K562 (cell line): Measurements from ENCODE around the gene IRF9. TPM values are rescaled to one million over a fixed set of nuclear protein-coding genes. Genes with fewer than 3 reads are reported as not detected.
A peak's percentile ranks its signal among the peaks of the same experiment; 100 is the strongest.

ENCODE experiments used
- ATAC-seq: fragments of 200-7000 bp; cut with Tn5 transposase; 3 replicates; pipeline ENCODE4 v1.9.1; 2020; ENCODE audit warnings: moderate library complexity
- BruUV-seq: library from RNA; stranded (reverse); fragments of 400-500 nt; replicated peaks from 2 replicates; lab custom pipeline; 2021; lab: Mats Ljungman, UMichigan
- CTCF ChIA-PET: fragments of 300-600 bp; formaldehyde crosslinking; extraction: SDS; loops from one replicate; lab custom pipeline; 2021; ENCODE audit warnings: low intra/inter-chr PET ratio; lab: Yijun Ruan, JAX
- POLR2A ChIA-PET: fragments of 300-600, 350-650 bp; sonication (Branson Sonifier 250); formaldehyde crosslinking; extraction: SDS; loops from one replicate; lab custom pipeline; 2021; ENCODE audit warnings: antibody characterized with exemption, inconsistent platforms; lab: Yijun Ruan, JAX
- DNase-seq, 4 experiments: peaks; one replicate each; pipeline versions ENCODE4 v3.0.0 to v3.0.0-alpha.2; 2011 to 2018; ENCODE audit warnings: low spot score in 3 of 4, mixed read lengths in 3 of 4; ENCODE audit errors: extremely low read depth in 1 of 4
- FAIRE-seq: peaks from 2 replicates; lab custom pipeline; 2011; peaks lifted over from hg19 to GRCh38; lab: Jason Lieb, UNC
- H2AFZ ChIP-seq: 2 replicates; pipeline ENCODE4 v1.6.0; 2011; ENCODE audit warnings: low read depth, low read length, control low read depth, inconsistent platforms
- H3K27ac ChIP-seq: fragments of 200-600 bp; 3 replicates; pipeline ENCODE4 v1.8.0; 2011; ENCODE audit warnings: low read depth, mild to moderate bottlenecking, control low read depth, inconsistent platforms, low read length, moderate library complexity, mixed read lengths; ENCODE audit errors: extremely low read depth
- H3K27me3 ChIP-seq, 2 experiments: fragments of 300-600 bp in 1 of 2; 2 replicates in 1 of 2; 3 replicates in 1 of 2; pipeline versions ENCODE4 v1.6.0 to v1.8.0; 2011; ENCODE audit warnings: inconsistent platforms in 2 of 2, low read length in 2 of 2, mild to moderate bottlenecking in 1 of 2, mixed read lengths in 1 of 2, moderate library complexity in 1 of 2; ENCODE audit not compliant: control insufficient read depth in 2 of 2, insufficient read depth in 2 of 2
- H3K36me3 ChIP-seq: fragments of 300-600 bp; 3 replicates; pipeline ENCODE4 v1.8.0; 2011; ENCODE audit warnings: mild to moderate bottlenecking, low read length, inconsistent platforms; ENCODE audit not compliant: control insufficient read depth, insufficient read depth
- H3K4me1 ChIP-seq, 2 experiments: fragments of 200-600 bp in 1 of 2; replicated peaks in 1 of 2; 2 replicates in 1 of 2; 3 replicates in 1 of 2; pipeline versions ENCODE4 v1.5.1 to v1.8.0; 2011; ENCODE audit warnings: inconsistent platforms in 2 of 2, low read length in 2 of 2, mild to moderate bottlenecking in 1 of 2, mixed read lengths in 1 of 2, moderate library complexity in 1 of 2; ENCODE audit not compliant: control insufficient read depth in 2 of 2, insufficient read depth in 2 of 2
- H3K4me2 ChIP-seq: 2 replicates; pipeline ENCODE4 v1.6.1; 2011; ENCODE audit warnings: low read length, control low read depth, inconsistent platforms, mixed read lengths; ENCODE audit not compliant: insufficient read depth
- H3K4me3 ChIP-seq: fragments of 200-600 bp; sonication (generic), shearing (Covaris generic); 2 replicates; pipeline ENCODE4 v1.5.1; 2016; ENCODE audit warnings: control low read depth, inconsistent platforms
- H3K79me2 ChIP-seq: fragments of 200-600 bp; 3 replicates; pipeline ENCODE4 v1.8.0; 2011; ENCODE audit warnings: low read length, inconsistent platforms; ENCODE audit not compliant: control insufficient read depth, insufficient read depth
- H3K9ac ChIP-seq, 2 experiments: 2 replicates each; pipeline versions ENCODE4 v1.6.0 to v1.6.1; 2011; ENCODE audit warnings: low read depth in 2 of 2, low read length in 2 of 2, control low read depth in 1 of 2, inconsistent platforms in 1 of 2, mild to moderate bottlenecking in 1 of 2, mixed read lengths in 1 of 2; ENCODE audit not compliant: insufficient read depth in 1 of 2
- H3K9me1 ChIP-seq: one replicate; pipeline ENCODE4 v1.6.0; 2011; ENCODE audit warnings: inconsistent platforms, mild to moderate bottlenecking, low read length, moderate library complexity; ENCODE audit not compliant: control insufficient read depth, insufficient read depth
- H3K9me3 ChIP-seq: replicated peaks from 2 replicates; pipeline ENCODE4 v1.5.1; 2011; ENCODE audit warnings: low read depth, low read length, inconsistent platforms; ENCODE audit not compliant: control insufficient read depth, insufficient read depth
- H4K20me1 ChIP-seq: replicated peaks from 2 replicates; pipeline ENCODE4 v1.6.1; 2011; ENCODE audit warnings: low read length, inconsistent platforms, mixed read lengths; ENCODE audit not compliant: control insufficient read depth, insufficient read depth
- CBX8 ChIP-seq: fragments of 200-600 bp; sonication (generic); IDR thresholded peaks from 2 replicates; pipeline ENCODE4 v1.6.1; 2012; ENCODE audit warnings: borderline replicate concordance, mixed run types, low read depth, mild to moderate bottlenecking, moderate library complexity, mixed read lengths, low read length, control low read depth, inconsistent platforms; ENCODE audit not compliant: poor library complexity, severe bottlenecking; ENCODE audit errors: extremely low read depth
- CREM ChIP-seq: IDR thresholded peaks from 2 replicates; pipeline ENCODE4 v1.6.1; 2014; ENCODE audit warnings: antibody characterized with exemption, low read depth
- EP400 ChIP-seq: fragments of 450-650 bp; IDR thresholded peaks from 2 replicates; pipeline ENCODE4 v1.6.1; 2017; ENCODE audit warnings: antibody characterized with exemption, mild to moderate bottlenecking, moderate library complexity
- ETV5 ChIP-seq: sonication (generic); formaldehyde crosslinking; IDR thresholded peaks from 2 replicates; pipeline ENCODE4 v1.4.0; 2020; ENCODE audit warnings: low read depth, mild to moderate bottlenecking, missing genetic modification reagents
- GTF2F1 ChIP-seq: IDR thresholded peaks from 2 replicates; pipeline ENCODE4 v1.6.1; 2011; ENCODE audit warnings: low read depth, low read length, improper control_type of control experiment
- HNRNPH1 ChIP-seq: fragments of 200-400 bp; formaldehyde crosslinking; optimal IDR thresholded peaks from 2 replicates; pipeline ENCODE3; 2017; ENCODE audit warnings: low read depth, mild to moderate bottlenecking, low read length, moderate library complexity
- NR4A1 ChIP-seq, 2 experiments: fragments of 250-450 bp in 1 of 2; fragments of 450-650 bp in 1 of 2; sonication (Bioruptor Pico) in 1 of 2; IDR thresholded peaks; 2 replicates each; pipeline versions ENCODE4 v1.4.0 to v1.6.1; 2016 to 2020; ENCODE audit warnings: mild to moderate bottlenecking in 2 of 2, missing compliant biosample characterization in 1 of 2, missing genetic modification characterization in 1 of 2, moderate library complexity in 1 of 2
- TBP ChIP-seq: optimal IDR thresholded peaks from 2 replicates; pipeline ENCODE3; 2011; ENCODE audit warnings: low read depth, low read length, improper control_type of control experiment
- UBTF ChIP-seq, 2 experiments: IDR thresholded peaks; 2 replicates each; pipeline ENCODE4 v1.6.1; 2012; ENCODE audit warnings: improper control_type of control experiment in 2 of 2, low read depth in 2 of 2, low read length in 2 of 2, borderline replicate concordance in 1 of 2
- ZNF174 ChIP-seq: fragments of 250-450 bp; sonication (Bioruptor Pico); IDR thresholded peaks from 2 replicates; pipeline ENCODE4 v1.4.0; 2020; ENCODE audit warnings: mild to moderate bottlenecking
- ZNF23 ChIP-seq: fragments of 250-450 bp; sonication (Bioruptor Pico); IDR thresholded peaks from 2 replicates; pipeline ENCODE4 v1.4.0; 2020; ENCODE audit warnings: mild to moderate bottlenecking
- ZNF445 ChIP-seq: fragments of 250-450 bp; sonication (Bioruptor Pico); IDR thresholded peaks from 2 replicates; pipeline ENCODE4 v1.4.0; 2020; ENCODE audit warnings: low read depth, mild to moderate bottlenecking, moderate library complexity
- ZNF561 ChIP-seq: fragments of 450-650 bp; formaldehyde crosslinking; conservative IDR thresholded peaks from 2 replicates; pipeline ENCODE4 v1.4.0; 2020; ENCODE audit warnings: mild to moderate bottlenecking, moderate library complexity
- ZNF785 ChIP-seq: fragments of 250-450 bp; sonication (Bioruptor Pico); IDR thresholded peaks from 2 replicates; pipeline ENCODE4 v1.4.0; 2020; ENCODE audit warnings: mild to moderate bottlenecking
- WGBS: fragments of 100-300 bp; shearing (Covaris generic); methylation state at CpG from one replicate; pipeline ENCODE4 v1.1.6; 2016; ENCODE audit warnings: low coverage, mixed read lengths; ENCODE audit not compliant: insufficient coverage; ENCODE audit errors: missing lambda C conversion rate; 5-methylcytosine and 5-hydroxymethylcytosine counted together
- in situ Hi-C: fragments of 300-500 bp; cut with MboI; formaldehyde crosslinking; loops from 4 replicates; pipeline ENCODE4 v1.15.0; 2018; ENCODE audit warnings: inconsistent platforms, mixed read lengths
- intact Hi-C: fragments of 100-400 bp; cut with micrococcal nuclease; formaldehyde crosslinking; loops from 2 replicates; pipeline ENCODE4 v1.14.2; 2022
- polyA plus RNA-seq, 8 experiments: library from polyadenylated mRNA; depleted of rRNA in 4 of 8; stranded (reverse) in 5 of 8; unstranded in 3 of 8; fragments of >200 nt; fragmentation: Nextera tagmentation in 2 of 8; fragmentation: Illumina TruSeq in 1 of 8; extraction: Ambion mirVana in 2 of 8; extraction: Trizol in 1 of 8; gene quantifications; 2 replicates each; pipeline versions ENCODE4 v1.2.1 to v1.2.3, GENCODE V29; 2011 to 2014; ENCODE audit warnings: inconsistent platforms in 1 of 8, missing spikeins in 1 of 8
- total RNA-seq, 7 experiments: library from RNA; depleted of rRNA in 6 of 7; stranded (reverse); fragments of >200 nt in 6 of 7; fragmentation: Illumina TruSeq in 2 of 7; extraction: Trizol in 2 of 7; gene quantifications; 2 replicates each; pipeline versions ENCODE4 v1.2.1 to v1.2.3, GENCODE V29; 2011 to 2021; ENCODE audit warnings: low replicate concordance in 1 of 7
- TF ChIP-seq, protein P1 (sequence below), 3 experiments: IDR thresholded peaks in 2 of 3; conservative IDR thresholded peaks in 1 of 3; 2 replicates each; pipeline ENCODE4 v1.5.1; 2011 to 2012; ENCODE audit warnings: low read length in 3 of 3, mild to moderate bottlenecking in 3 of 3, control low read depth in 2 of 3, improper control_type of control experiment in 1 of 3, inconsistent platforms in 1 of 3, low read depth in 1 of 3, mixed read lengths in 1 of 3, moderate library complexity in 1 of 3; ENCODE audit not compliant: insufficient read depth in 2 of 3
- TF ChIP-seq, protein P2 (sequence below): sonication (generic); formaldehyde crosslinking; IDR thresholded peaks from 2 replicates; pipeline ENCODE4 v1.8.1; 2022; ENCODE audit warnings: missing genetic modification reagents

IRF9 gene
- total and polyA plus RNA-seq, 9 of the 15 experiments (the other 6 are each of a cell fraction or from before 2014, with no cell fraction given), result 0.79 to 14.8 (median 6.1) TPM

DNA sequence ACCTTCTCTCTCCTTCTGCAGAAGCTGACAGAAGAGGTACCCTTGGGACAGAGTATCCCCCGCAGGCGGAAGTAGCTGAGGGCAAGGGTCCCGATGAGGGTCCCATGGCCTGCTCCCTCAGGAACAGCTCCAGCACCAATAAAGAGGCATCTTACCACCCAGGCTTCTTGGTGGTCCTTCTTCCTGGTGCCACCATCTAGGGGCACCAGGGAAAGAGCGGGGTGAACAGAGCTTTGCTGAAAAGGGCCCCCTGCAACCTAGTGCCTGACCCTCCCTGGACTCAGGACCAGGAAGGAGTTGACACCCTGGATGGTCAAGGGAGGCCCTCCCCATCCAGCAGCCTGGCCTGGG is 591 bp upstream of the IRF9 start (continued):
- TF ChIP-seq EP400, result no peak
- TF ChIP-seq CREM, result no peak
- TF ChIP-seq, protein P1, sequence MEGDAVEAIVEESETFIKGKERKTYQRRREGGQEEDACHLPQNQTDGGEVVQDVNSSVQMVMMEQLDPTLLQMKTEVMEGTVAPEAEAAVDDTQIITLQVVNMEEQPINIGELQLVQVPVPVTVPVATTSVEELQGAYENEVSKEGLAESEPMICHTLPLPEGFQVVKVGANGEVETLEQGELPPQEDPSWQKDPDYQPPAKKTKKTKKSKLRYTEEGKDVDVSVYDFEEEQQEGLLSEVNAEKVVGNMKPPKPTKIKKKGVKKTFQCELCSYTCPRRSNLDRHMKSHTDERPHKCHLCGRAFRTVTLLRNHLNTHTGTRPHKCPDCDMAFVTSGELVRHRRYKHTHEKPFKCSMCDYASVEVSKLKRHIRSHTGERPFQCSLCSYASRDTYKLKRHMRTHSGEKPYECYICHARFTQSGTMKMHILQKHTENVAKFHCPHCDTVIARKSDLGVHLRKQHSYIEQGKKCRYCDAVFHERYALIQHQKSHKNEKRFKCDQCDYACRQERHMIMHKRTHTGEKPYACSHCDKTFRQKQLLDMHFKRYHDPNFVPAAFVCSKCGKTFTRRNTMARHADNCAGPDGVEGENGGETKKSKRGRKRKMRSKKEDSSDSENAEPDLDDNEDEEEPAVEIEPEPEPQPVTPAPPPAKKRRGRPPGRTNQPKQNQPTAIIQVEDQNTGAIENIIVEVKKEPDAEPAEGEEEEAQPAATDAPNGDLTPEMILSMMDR (IDR thresholded peaks at IDR 0.05 in 2 of 3, conservative IDR thresholded peaks at IDR 0.05 in 1 of 3; ENCODE audit: insufficient read depth in 2 of 3, low read depth in 1 of 3, low read length in 3 of 3), result no peak
- no peak for TF ChIP-seq TBP
- TF ChIP-seq, protein P2, sequence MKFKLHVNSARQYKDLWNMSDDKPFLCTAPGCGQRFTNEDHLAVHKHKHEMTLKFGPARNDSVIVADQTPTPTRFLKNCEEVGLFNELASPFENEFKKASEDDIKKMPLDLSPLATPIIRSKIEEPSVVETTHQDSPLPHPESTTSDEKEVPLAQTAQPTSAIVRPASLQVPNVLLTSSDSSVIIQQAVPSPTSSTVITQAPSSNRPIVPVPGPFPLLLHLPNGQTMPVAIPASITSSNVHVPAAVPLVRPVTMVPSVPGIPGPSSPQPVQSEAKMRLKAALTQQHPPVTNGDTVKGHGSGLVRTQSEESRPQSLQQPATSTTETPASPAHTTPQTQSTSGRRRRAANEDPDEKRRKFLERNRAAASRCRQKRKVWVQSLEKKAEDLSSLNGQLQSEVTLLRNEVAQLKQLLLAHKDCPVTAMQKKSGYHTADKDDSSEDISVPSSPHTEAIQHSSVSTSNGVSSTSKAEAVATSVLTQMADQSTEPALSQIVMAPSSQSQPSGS (CRISPR knock-in tag), result no peak
- TF ChIP-seq HNRNPH1, result no peak

- no TSS peak for BruUV-seq
- no peak for DNase-seq
- no peak overlapping the region for H2AFZ ChIP-seq
- POLR2A ChIA-PET, result interaction anchor here (1.0 to 1.9 kb wide), 6 partner anchors 11 to 111 kb away, joined by 3 to 7 read pairs (median 6); partner anchors contain the start of genes CARMIL3, PCK2 and RNF31
- no peak for ATAC-seq
- H3K9me3 ChIP-seq, result no peaks in the 10 kb centered on the region
- intact Hi-C loops (no loop called here), in situ Hi-C loops (no loop called here)
- no peaks in the 10 kb centered on the region for H4K20me1 ChIP-seq
- WGBS, result 74% methylated on average over 8 of the region's 8 CpGs
- peaks cover 67% of the 10 kb centered on the region; the same call in 2 of the 3 replicates for H3K36me3 ChIP-seq
- peak overlapping the region; percentile 74 to 78; a peak in 3 of 4 replicates for H3K9ac ChIP-seq
- no peaks in the 10 kb centered on the region for H3K27me3 ChIP-seq
- peaks cover 10 to 23% of the 10 kb centered on the region in 2 experiments; a peak in 4 of 5 replicates for H3K4me1 ChIP-seq
- peak overlapping the region; percentile 50; the same call in 1 of the 2 replicates for H3K4me3 ChIP-seq
- peak overlapping the region; percentile 95 for H3K4me2 ChIP-seq
- H3K79me2 ChIP-seq, result peaks cover 10% of the 10 kb centered on the region; the same call in 2 of the 3 replicates
- no peak for FAIRE-seq
- no peak overlapping the region for H3K27ac ChIP-seq
- CTCF ChIA-PET, result no interaction called here
- no peaks in the 10 kb centered on the region for H3K9me1 ChIP-seq
- no peak for TF ChIP-seq UBTF (IDR thresholded peaks at IDR 0.05; ENCODE audit: borderline replicate concordance in 1 of 2, low read depth in 2 of 2, low read length in 2 of 2)
- no peak for TF ChIP-seq CBX8
- TF ChIP-seq ZNF23 (CRISPR knock-in tag), result no peak
- TF ChIP-seq ZNF785, result no peak
- no peak for TF ChIP-seq ZNF561 (CRISPR knock-in tag)
- TF ChIP-seq NR4A1 (CRISPR knock-in tag; IDR thresholded peaks at IDR 0.05), result no peak
- no peak for TF ChIP-seq NR4A1 (tag; IDR thresholded peaks at IDR 0.05)
- no peak for TF ChIP-seq ETV5
- no peak for TF ChIP-seq GTF2F1
- TF ChIP-seq ZNF174 (CRISPR knock-in tag), result no peak
- TF ChIP-seq ZNF445 (CRISPR knock-in tag), result no peak
Observed at GRCh38 chr14:24162093-24162492, 1.0 kb downstream of the IRF9 start.
